Measurements from ENCODE around the gene VOPP1. TPM values are rescaled to one million over a fixed set of nuclear protein-coding genes. Genes with fewer than 3 reads are reported as not detected.

VOPP1 gene
- total and polyA plus RNA-seq, 2 experiments from 2014 or later: 27.5 to 86.5 TPM

GRCh38 chr7:55423891-55424290, 148.4 kb downstream of the VOPP1 start:
- H3K4me1 ChIP-seq (ENCODE audit: insufficient read depth): peaks cover 18% of the 10 kb centered on the region
- H3K4me3 ChIP-seq: no peak overlapping the region
- no peaks in the 10 kb centered on the region for H3K9me2 ChIP-seq (ENCODE audit: insufficient read depth)
- no peak overlapping the region for H3K27ac ChIP-seq
- H2AFZ ChIP-seq: no peak overlapping the region
- in situ Hi-C loops (cut with MboI): loop anchor here (5.0 kb wide), 1 partner anchor 132 kb away; no protein-coding TSS in a partner anchor
- peaks cover 19% of the 10 kb centered on the region for H3F3A ChIP-seq (ENCODE audit: insufficient read depth)
- 84 to 86% methylated on average over 5 of the region's 5 CpGs for WGBS, 2 experiments (ENCODE audit: low coverage in 1 of 2, low lambda C conversion rate in 2 of 2, missing lambda C conversion rate in 2 of 2)
- H3K79me2 ChIP-seq (ENCODE audit: insufficient read depth): no peaks in the 10 kb centered on the region
- H3K4me2 ChIP-seq (ENCODE audit: unreplicated experiment): no peak overlapping the region
- no peaks in the 10 kb centered on the region for H3K27me3 ChIP-seq (replicated peaks; ENCODE audit: insufficient read depth)
- no peaks in the 10 kb centered on the region for H3K36me3 ChIP-seq (ENCODE audit: low read depth)
- DNase-seq: no peak
- H3K9ac ChIP-seq: no peak overlapping the region
- no peaks in the 10 kb centered on the region for H3K9me3 ChIP-seq (ENCODE audit: low read depth)
- H4K20me1 ChIP-seq (ENCODE audit: insufficient read depth): no peaks in the 10 kb centered on the region
- no peak for TF ChIP-seq EZH2phosphoT487 (IDR thresholded peaks at IDR 0.05; ENCODE audit: insufficient read depth, low read depth)
- TF ChIP-seq EZH2 (IDR thresholded peaks at IDR 0.05; ENCODE audit: insufficient read depth, poor library complexity, severe bottlenecking): no peak

GRCh38 chr7:55423277-55423711, 149.0 kb downstream of the VOPP1 start:
- WGBS, 2 experiments (ENCODE audit: low coverage in 1 of 2, low lambda C conversion rate in 2 of 2, missing lambda C conversion rate in 2 of 2): 61 to 68% methylated on average over 5 of the region's 5 CpGs
- Histone ChIP-seq H2AFZ (no peak overlapping the region), H3K79me2 (ENCODE audit: insufficient read depth) (no peaks in the 10 kb centered on the region), H4K20me1 (ENCODE audit: insufficient read depth) (no peaks in the 10 kb centered on the region), H3K4me3 (no peak overlapping the region), H3K4me1 (ENCODE audit: insufficient read depth) (peaks cover 18% of the 10 kb centered on the region), H3K4me2 (ENCODE audit: unreplicated experiment) (no peak overlapping the region), H3K9ac (no peak overlapping the region), H3K27ac (no peak overlapping the region), H3K9me3 (ENCODE audit: low read depth) (no peaks in the 10 kb centered on the region), H3K27me3 (replicated peaks; ENCODE audit: insufficient read depth) (no peaks in the 10 kb centered on the region), H3F3A (ENCODE audit: insufficient read depth) (peaks cover 19% of the 10 kb centered on the region), H3K36me3 (ENCODE audit: low read depth) (no peaks in the 10 kb centered on the region), H3K9me2 (ENCODE audit: insufficient read depth) (no peaks in the 10 kb centered on the region)
- peak; percentile 65 for DNase-seq
- in situ Hi-C loops (cut with MboI): loop anchor here (5.0 kb wide), 1 partner anchor 131 kb away; no protein-coding TSS in a partner anchor
- TF ChIP-seq EZH2 (IDR thresholded peaks at IDR 0.05; ENCODE audit: insufficient read depth, poor library complexity, severe bottlenecking): no peak
- no peak for TF ChIP-seq EZH2phosphoT487 (IDR thresholded peaks at IDR 0.05; ENCODE audit: insufficient read depth, low read depth)

Other genes starting within 250 kb of the VOPP1 start
- 11.0 and 11.7 TPM in 2 replicates for gene LANCL2, start 207.2 kb downstream of the VOPP1 start, total RNA-seq (2014; rRNA removed; shearing (Covaris generic))
- gene LANCL2, start 207.2 kb downstream of the VOPP1 start, polyA plus RNA-seq (2016; fragmentation: Nextera tagmentation; extraction: Ambion mirVana): 12.8 and 13.8 TPM in 2 replicates

All from GM23248 (cell line).